CD4-positive, alpha-beta T cell treated with Interleukin-10 for 1 hour (primary cell): ENCODE measurements around the gene GLRX2.
"Not testable (repeated sequence)": the region's sequence is repeated elsewhere in the genome, so short reads cannot be mapped to it uniquely, and the experiment has no call there.

Experiments used
- DNase-seq: peaks from one replicate; pipeline ENCODE4 v3.0.0-alpha.2; 2020

Gene GLRX2

GRCh38 chr1:193104907-193105820 lies at the start of gene GLRX2:
GLRX2 (minus strand) TSS chr1:193105414; CDS start chr1:193105382, 32 bp downstream.
- peak; percentile 58 for DNase-seq

GRCh38 chr1:193144999-193145398 lies 39.8 kb upstream of the GLRX2 start:
- DNase-seq, result no peak

GRCh38 chr1:193144361-193144938 lies 39.2 kb upstream of the GLRX2 start:
- no peak for DNase-seq

GRCh38 chr1:193143285-193143684 lies 38.1 kb upstream of the GLRX2 start:
- peak; percentile 23 for DNase-seq

GRCh38 chr1:193142409-193142808 lies 37.2 kb upstream of the GLRX2 start:
- DNase-seq, result no peak

GRCh38 chr1:193141804-193142203 lies 36.6 kb upstream of the GLRX2 start:
- DNase-seq, result no peak

GRCh38 chr1:193140254-193140653 lies 35.0 kb upstream of the GLRX2 start:
- no peak for DNase-seq

- no peak for DNase-seq
These were observed 26.1 kb upstream of the GLRX2 start for GRCh38 chr1:193131266-193131860.

- DNase-seq, result no peak
These were observed 20.2 kb upstream of the GLRX2 start for GRCh38 chr1:193125369-193125768.

- no peak for DNase-seq
These were observed 18.5 kb upstream of the GLRX2 start for GRCh38 chr1:193123751-193124150.

- peak; percentile 99 for DNase-seq
These were observed 16.7 kb upstream of the GLRX2 start, which contains the start of gene CDC73 for GRCh38 chr1:193121616-193122593. CDC73 (plus strand) TSS chr1:193122031; CDS start chr1:193122201, 170 bp downstream.

- DNase-seq, result no peak
These were observed 15.5 kb upstream of the GLRX2 start for GRCh38 chr1:193120604-193121166.

GRCh38 chr1:193118803-193119730 lies 13.9 kb upstream of the GLRX2 start:
- no peak for DNase-seq

GRCh38 chr1:193118194-193118593 lies 13.0 kb upstream of the GLRX2 start:
- DNase-seq, result no peak

GRCh38 chr1:193117167-193117566 lies 12.0 kb upstream of the GLRX2 start:
- DNase-seq, result not testable (repeated sequence)

GRCh38 chr1:193115629-193116227 lies 10.5 kb upstream of the GLRX2 start:
- no peak for DNase-seq

- DNase-seq, result no peak
These were observed 9.4 kb upstream of the GLRX2 start for GRCh38 chr1:193114485-193115095.

GRCh38 chr1:193113992-193114332 lies 8.7 kb upstream of the GLRX2 start:
- DNase-seq, result no peak

- no peak for DNase-seq
These were observed 8.2 kb upstream of the GLRX2 start for GRCh38 chr1:193113258-193113991.
